Duodenal mucosa (tissue), 2 donors: Measurements from ENCODE around the gene CWC25.
"Not testable (repeated sequence)": the region's sequence is repeated elsewhere in the genome, so short reads cannot be mapped to it uniquely, and the experiment has no call there.

Experiments used
- H3K27ac ChIP-seq: one replicate; pipeline ENCODE4 v1.7.0; 2013; ENCODE audit warnings: low read depth, low read length
- H3K27me3 ChIP-seq, 2 donors: one replicate each; pipeline ENCODE4 v1.7.0; 2013; ENCODE audit warnings: low read length in 2 of 2, control low read depth in 1 of 2; ENCODE audit not compliant: insufficient read depth in 2 of 2, control insufficient read depth in 1 of 2
- H3K36me3 ChIP-seq, 2 donors: one replicate each; pipeline ENCODE4 v1.7.0; 2013; ENCODE audit warnings: low read length in 2 of 2, control low read depth in 1 of 2; ENCODE audit not compliant: insufficient read depth in 2 of 2, control insufficient read depth in 1 of 2
- H3K4me1 ChIP-seq, 2 donors: one replicate each; pipeline ENCODE4 v1.7.0; 2013; ENCODE audit warnings: low read length in 2 of 2, control low read depth in 1 of 2; ENCODE audit not compliant: insufficient read depth in 2 of 2, control insufficient read depth in 1 of 2
- H3K4me3 ChIP-seq, 2 donors: one replicate each; pipeline ENCODE4 v1.7.0; 2013; ENCODE audit warnings: low read length in 2 of 2, low read depth in 1 of 2
- H3K9ac ChIP-seq, 2 donors: one replicate each; pipeline ENCODE4 v1.7.0; 2013; ENCODE audit warnings: low read length in 2 of 2, low read depth in 1 of 2
- H3K9me3 ChIP-seq, 2 donors: one replicate each; pipeline ENCODE4 v1.7.0; 2013; ENCODE audit warnings: low read length in 2 of 2, control low read depth in 1 of 2; ENCODE audit not compliant: control insufficient read depth in 1 of 2

CWC25 gene

GRCh38 chr17:38787999-38788398 lies 37.1 kb downstream of the CWC25 start:
- H3K27me3 ChIP-seq, H3K4me3 ChIP-seq, H3K9me3 ChIP-seq, H3K4me1 ChIP-seq, H3K9ac ChIP-seq, H3K27ac ChIP-seq: not testable (repeated sequence)
- H3K36me3 ChIP-seq, result peaks cover 29 to 40% of the 10 kb centered on the region in 2 donors

- Histone ChIP-seq H3K27me3 (no peaks in the 10 kb centered on the region), H3K27ac (no peak overlapping the region), H3K36me3 (peaks cover 40 to 54% of the 10 kb centered on the region in 2 donors), H3K9ac (no peak overlapping the region), H3K9me3 (no peaks in the 10 kb centered on the region), H3K4me3 (no peak overlapping the region), H3K4me1 (no peaks in the 10 kb centered on the region)
These were observed 38.7 kb downstream of the CWC25 start for GRCh38 chr17:38786372-38786771.

- no peak overlapping the region for H3K4me3 ChIP-seq
- H3K9ac ChIP-seq, result no peak overlapping the region
- no peaks in the 10 kb centered on the region for H3K9me3 ChIP-seq
- no peaks in the 10 kb centered on the region for H3K4me1 ChIP-seq
- H3K36me3 ChIP-seq, result peaks cover 70 to 82% of the 10 kb centered on the region in 2 donors
- no peak overlapping the region for H3K27ac ChIP-seq
- H3K27me3 ChIP-seq, result no peaks in the 10 kb centered on the region
These were observed 41.9 kb downstream of the CWC25 start for GRCh38 chr17:38783227-38783626.

- H3K9ac ChIP-seq, result no peak overlapping the region
- no peaks in the 10 kb centered on the region for H3K27me3 ChIP-seq
- no peak overlapping the region for H3K4me3 ChIP-seq
- H3K36me3 ChIP-seq, result peaks cover 62 to 93% of the 10 kb centered on the region in 2 donors
- H3K4me1 ChIP-seq, result no peaks in the 10 kb centered on the region
- no peak overlapping the region for H3K27ac ChIP-seq
- H3K9me3 ChIP-seq, result no peaks in the 10 kb centered on the region
These were observed 45.0 kb downstream of the CWC25 start for GRCh38 chr17:38779965-38780752.

- no peak overlapping the region for H3K9ac ChIP-seq
- H3K27ac ChIP-seq, result no peak overlapping the region
- peaks cover 54 to 89% of the 10 kb centered on the region in 2 donors for H3K36me3 ChIP-seq
These were observed 47.4 kb downstream of the CWC25 start for GRCh38 chr17:38777641-38778250.

GRCh38 chr17:38773258-38773657 lies 51.9 kb downstream of the CWC25 start:
- Histone ChIP-seq H3K9ac (no peak overlapping the region), H3K4me1 (no peaks in the 10 kb centered on the region), H3K27ac (no peak overlapping the region), H3K4me3 (no peak overlapping the region), H3K36me3 (peaks cover 28 to 88% of the 10 kb centered on the region in 2 donors), H3K27me3 (no peaks in the 10 kb centered on the region), H3K9me3 (no peaks in the 10 kb centered on the region)

More at GRCh38 chr17:38777641-38778250, 47.4 kb downstream of the CWC25 start:
- Histone ChIP-seq H3K4me1 (no peaks in the 10 kb centered on the region), H3K4me3 (no peak overlapping the region), H3K9me3 (no peaks in the 10 kb centered on the region), H3K27me3 (no peaks in the 10 kb centered on the region)

GRCh38 chr17:38768417-38768816 lies 56.7 kb downstream of the CWC25 start:
- no peak overlapping the region for H3K9ac ChIP-seq
- H3K27ac ChIP-seq, result no peak overlapping the region
- H3K36me3 ChIP-seq, result peaks cover 23 to 95% of the 10 kb centered on the region in 2 donors
- no peaks in the 10 kb centered on the region for H3K4me1 ChIP-seq
- no peaks in the 10 kb centered on the region for H3K27me3 ChIP-seq
- H3K9me3 ChIP-seq, result no peaks in the 10 kb centered on the region
- no peak overlapping the region for H3K4me3 ChIP-seq

GRCh38 chr17:38766341-38766740 lies 58.8 kb downstream of the CWC25 start:
- peaks cover 32 to 92% of the 10 kb centered on the region in 2 donors for H3K36me3 ChIP-seq
- no peak overlapping the region for H3K4me3 ChIP-seq
- peaks cover 0 to 4% of the 10 kb centered on the region in 2 donors for H3K4me1 ChIP-seq
- no peaks in the 10 kb centered on the region for H3K9me3 ChIP-seq
- H3K9ac ChIP-seq, result no peak overlapping the region
- H3K27me3 ChIP-seq, result no peaks in the 10 kb centered on the region
- no peak overlapping the region for H3K27ac ChIP-seq

- Histone ChIP-seq H3K27me3 (no peaks in the 10 kb centered on the region), H3K36me3 (peaks cover 35 to 84% of the 10 kb centered on the region in 2 donors), H3K27ac (no peak overlapping the region), H3K4me3 (no peak overlapping the region), H3K4me1 (peaks cover 0 to 4% of the 10 kb centered on the region in 2 donors), H3K9ac (no peak overlapping the region), H3K9me3 (no peaks in the 10 kb centered on the region)
These were observed 62.9 kb downstream of the CWC25 start for GRCh38 chr17:38762231-38762630.

GRCh38 chr17:38761612-38762011 lies 63.5 kb downstream of the CWC25 start:
- H3K27me3 ChIP-seq, result no peaks in the 10 kb centered on the region
- H3K4me1 ChIP-seq, result peaks cover 0 to 4% of the 10 kb centered on the region in 2 donors
- no peaks in the 10 kb centered on the region for H3K9me3 ChIP-seq
- H3K27ac ChIP-seq, result no peak overlapping the region
- H3K36me3 ChIP-seq, result peaks cover 35 to 79% of the 10 kb centered on the region in 2 donors
- no peak overlapping the region for H3K9ac ChIP-seq
- no peak overlapping the region for H3K4me3 ChIP-seq
